ENCODE measurements around the gene PLEKHJ1.

The PLEKHJ1 gene

GRCh38 chr19:2195361-2195760, 40.8 kb downstream of the PLEKHJ1 start:
- DNase-seq, result no peak

GRCh38 chr19:2194513-2195078, 41.5 kb downstream of the PLEKHJ1 start:
- DNase-seq, result no peak

GRCh38 chr19:2193807-2194206, 42.3 kb downstream of the PLEKHJ1 start:
- DNase-seq, result no peak

GRCh38 chr19:2192862-2193261, 43.3 kb downstream of the PLEKHJ1 start:
- no peak for DNase-seq

GRCh38 chr19:2191456-2192310, 44.4 kb downstream of the PLEKHJ1 start:
- DNase-seq, result no peak

GRCh38 chr19:2190848-2191455, 45.2 kb downstream of the PLEKHJ1 start:
- no peak for DNase-seq

- DNase-seq, result no peak
Measured at GRCh38 chr19:2189880-2190279, 46.2 kb downstream of the PLEKHJ1 start.

GRCh38 chr19:2188708-2189385, 47.3 kb downstream of the PLEKHJ1 start:
- DNase-seq, result no peak

- no peak for DNase-seq
Measured at GRCh38 chr19:2187159-2187558, 49.0 kb downstream of the PLEKHJ1 start.

- no peak for DNase-seq
Measured at GRCh38 chr19:2186071-2186846, 49.9 kb downstream of the PLEKHJ1 start.

- DNase-seq, result no peak
Measured at GRCh38 chr19:2185734-2186070, 50.4 kb downstream of the PLEKHJ1 start.

- DNase-seq, result no peak
Measured at GRCh38 chr19:2184422-2184975, 51.6 kb downstream of the PLEKHJ1 start.
